ENCODE results near the gene THSD4. TPM values are rescaled to one million over a fixed set of nuclear protein-coding genes. Genes with fewer than 3 reads are reported as not detected.
A peak's percentile ranks its signal among the peaks of the same experiment; 100 is the strongest.

The THSD4 gene
- total and polyA plus RNA-seq, 4 donors, result 6.0 to 42.4 (median 18.5) TPM

DNA sequence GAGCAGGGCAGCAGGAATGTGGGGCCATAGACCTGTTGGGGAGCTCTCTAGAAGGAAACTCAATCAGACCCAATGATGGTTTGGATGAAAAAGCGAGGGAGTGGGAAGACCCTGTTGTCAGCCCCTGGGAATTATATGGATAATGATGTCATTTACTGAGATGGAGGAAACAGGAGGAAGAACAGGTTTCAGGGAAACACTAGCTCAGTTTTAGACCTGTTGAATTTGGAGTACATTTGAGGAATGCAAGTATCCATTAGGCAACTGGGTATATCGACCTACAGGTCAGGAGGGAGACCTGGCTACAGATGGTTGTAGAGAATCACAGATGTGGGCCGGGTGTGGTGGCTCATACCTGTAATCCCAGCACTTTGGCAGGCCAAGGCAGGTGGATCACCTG is 428.1 kb downstream of the THSD4 start:
- TF ChIP-seq, protein P1, sequence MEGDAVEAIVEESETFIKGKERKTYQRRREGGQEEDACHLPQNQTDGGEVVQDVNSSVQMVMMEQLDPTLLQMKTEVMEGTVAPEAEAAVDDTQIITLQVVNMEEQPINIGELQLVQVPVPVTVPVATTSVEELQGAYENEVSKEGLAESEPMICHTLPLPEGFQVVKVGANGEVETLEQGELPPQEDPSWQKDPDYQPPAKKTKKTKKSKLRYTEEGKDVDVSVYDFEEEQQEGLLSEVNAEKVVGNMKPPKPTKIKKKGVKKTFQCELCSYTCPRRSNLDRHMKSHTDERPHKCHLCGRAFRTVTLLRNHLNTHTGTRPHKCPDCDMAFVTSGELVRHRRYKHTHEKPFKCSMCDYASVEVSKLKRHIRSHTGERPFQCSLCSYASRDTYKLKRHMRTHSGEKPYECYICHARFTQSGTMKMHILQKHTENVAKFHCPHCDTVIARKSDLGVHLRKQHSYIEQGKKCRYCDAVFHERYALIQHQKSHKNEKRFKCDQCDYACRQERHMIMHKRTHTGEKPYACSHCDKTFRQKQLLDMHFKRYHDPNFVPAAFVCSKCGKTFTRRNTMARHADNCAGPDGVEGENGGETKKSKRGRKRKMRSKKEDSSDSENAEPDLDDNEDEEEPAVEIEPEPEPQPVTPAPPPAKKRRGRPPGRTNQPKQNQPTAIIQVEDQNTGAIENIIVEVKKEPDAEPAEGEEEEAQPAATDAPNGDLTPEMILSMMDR (IDR thresholded peaks at IDR 0.05; ENCODE audit: control extremely low read depth, extremely low read depth), result no peak
- Histone ChIP-seq H3K4me3 (no peak overlapping the region), H3K4me1 (ENCODE audit: control insufficient read depth in 5 of 5, insufficient read depth in 5 of 5, low read length in 5 of 5) (peaks cover 0 to 30% (median 9%) of the 10 kb centered on the region in 5 donors), H3K36me3 (ENCODE audit: control insufficient read depth in 4 of 4, insufficient read depth in 4 of 4, low read length in 4 of 4) (no peaks in the 10 kb centered on the region), H3K9me3 (ENCODE audit: control insufficient read depth in 4 of 4, insufficient read depth in 3 of 4, low read length in 3 of 4) (no peaks in the 10 kb centered on the region), H3K9ac (ENCODE audit: insufficient read depth in 1 of 2, low read length in 2 of 2) (no peak overlapping the region), H3K27ac (ENCODE audit: low read depth in 1 of 2, low read length in 1 of 2) (no peak overlapping the region), H3K27me3 (ENCODE audit: control insufficient read depth in 3 of 3, insufficient read depth in 3 of 3, low read length in 2 of 3) (no peaks in the 10 kb centered on the region)
- 82 to 87% methylated on average over 3 of the region's 3 CpGs for WGBS, 2 donors
- no peak for DNase-seq
- ATAC-seq (ENCODE audit: insufficient read depth, low FRiP score), result no peak

DNA sequence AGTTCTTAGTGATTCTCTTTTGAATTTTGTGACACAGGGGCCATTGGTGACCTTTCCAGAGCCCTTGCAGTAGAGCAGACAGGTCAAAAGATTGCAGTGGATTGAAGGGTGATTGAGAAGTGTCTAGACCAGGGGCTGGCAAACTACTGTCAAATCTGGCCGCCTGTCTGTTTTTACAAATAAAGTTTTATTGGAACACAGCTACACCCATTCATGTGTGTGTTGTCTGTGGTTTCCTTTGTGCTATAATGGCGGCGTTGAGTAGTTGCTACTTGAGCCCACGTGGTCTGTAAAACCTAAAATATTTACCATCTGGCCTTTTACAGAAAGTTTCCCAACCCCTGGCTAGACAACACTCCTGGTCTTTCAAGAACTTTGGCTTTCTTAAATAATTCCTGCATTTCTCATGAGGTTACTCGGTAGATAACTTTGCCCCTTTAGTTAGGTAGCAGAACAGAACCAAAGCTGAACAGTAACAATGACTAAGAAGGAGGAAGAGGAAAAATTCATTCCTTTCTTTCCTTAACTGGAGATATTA is 430.0 kb downstream of the THSD4 start:
- Histone ChIP-seq H3K9ac (ENCODE audit: insufficient read depth in 1 of 2, low read length in 2 of 2) (no peak overlapping the region), H3K4me1 (ENCODE audit: control insufficient read depth in 5 of 5, insufficient read depth in 5 of 5, low read length in 5 of 5) (peaks cover 2 to 45% (median 14%) of the 10 kb centered on the region in 5 donors), H3K4me3 (no peak overlapping the region), H3K27ac (ENCODE audit: low read depth in 1 of 2, low read length in 1 of 2) (no peak overlapping the region), H3K9me3 (ENCODE audit: control insufficient read depth in 4 of 4, insufficient read depth in 3 of 4, low read length in 3 of 4) (peaks cover 0 to 3% (median 0%) of the 10 kb centered on the region in 4 donors), H3K36me3 (ENCODE audit: control insufficient read depth in 4 of 4, insufficient read depth in 4 of 4, low read length in 4 of 4) (no peaks in the 10 kb centered on the region), H3K27me3 (ENCODE audit: control insufficient read depth in 3 of 3, insufficient read depth in 3 of 3, low read length in 2 of 3) (no peaks in the 10 kb centered on the region)
- ATAC-seq (ENCODE audit: insufficient read depth, low FRiP score) (no peak), DNase-seq (no peak)
- TF ChIP-seq, protein P1 (IDR thresholded peaks at IDR 0.05; ENCODE audit: control extremely low read depth, extremely low read depth), result no peak
- WGBS, 2 donors, result 61 to 63% methylated on average over 5 of the region's 5 CpGs

DNA sequence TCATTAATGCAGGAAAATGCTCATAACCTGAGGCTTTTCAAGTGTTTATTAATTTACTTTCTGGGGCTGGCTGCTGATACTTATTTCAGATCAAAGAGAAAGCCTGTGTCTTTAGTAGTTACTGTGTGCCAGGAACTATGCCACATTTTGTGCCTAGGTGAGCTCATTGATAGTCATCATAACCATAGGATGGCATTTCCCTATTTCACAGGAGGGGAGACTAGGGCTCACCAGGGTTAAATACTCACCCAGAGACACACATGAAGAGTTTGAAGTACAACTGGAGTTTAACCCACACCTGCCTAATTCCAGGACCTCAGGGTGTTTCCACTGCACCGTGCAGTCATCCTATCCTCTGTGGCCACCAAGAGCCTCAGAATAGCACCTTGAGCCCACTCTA is 430.7 kb downstream of the THSD4 start:
- TF ChIP-seq, protein P1 (IDR thresholded peaks at IDR 0.05; ENCODE audit: control extremely low read depth, extremely low read depth), result no peak
- no peak overlapping the region for H3K9ac ChIP-seq (ENCODE audit: insufficient read depth in 1 of 2, low read length in 2 of 2)
- H3K4me3 ChIP-seq, result no peak overlapping the region
- no peak for DNase-seq
- H3K27ac ChIP-seq (ENCODE audit: low read depth in 1 of 2, low read length in 1 of 2), result no peak overlapping the region
- peaks cover 2 to 45% (median 14%) of the 10 kb centered on the region in 5 donors for H3K4me1 ChIP-seq (ENCODE audit: control insufficient read depth in 5 of 5, insufficient read depth in 5 of 5, low read length in 5 of 5)
- no peak for ATAC-seq (ENCODE audit: insufficient read depth, low FRiP score)
- 82 to 95% methylated on average over 1 of the region's 1 CpG for WGBS, 2 donors
- H3K9me3 ChIP-seq (ENCODE audit: control insufficient read depth in 4 of 4, insufficient read depth in 3 of 4, low read length in 3 of 4), result peaks cover 0 to 3% (median 0%) of the 10 kb centered on the region in 4 donors
- H3K36me3 ChIP-seq (ENCODE audit: control insufficient read depth in 4 of 4, insufficient read depth in 4 of 4, low read length in 4 of 4), result no peaks in the 10 kb centered on the region
- no peaks in the 10 kb centered on the region for H3K27me3 ChIP-seq (ENCODE audit: control insufficient read depth in 3 of 3, insufficient read depth in 3 of 3, low read length in 2 of 3)

DNA sequence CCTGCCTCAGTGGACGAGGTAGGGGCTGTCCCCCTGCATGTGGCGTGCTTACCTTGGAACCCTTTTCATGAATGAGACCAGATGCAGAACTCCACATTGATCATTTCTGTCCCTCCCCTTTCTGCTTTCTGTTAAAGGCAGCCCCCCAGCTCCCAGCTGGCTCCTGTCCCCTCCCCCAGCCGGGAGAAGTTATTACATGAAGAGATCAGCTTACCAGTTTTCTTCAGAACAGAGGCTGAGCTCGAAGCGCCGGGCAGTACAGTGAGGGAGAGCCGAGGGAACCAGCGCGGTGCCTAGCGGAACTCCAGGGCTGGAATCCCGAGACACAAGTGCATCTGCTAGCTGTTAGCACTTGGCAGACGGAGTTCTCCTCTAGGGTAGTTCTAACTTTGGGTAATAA is 431.7 kb downstream of the THSD4 start:
- Histone ChIP-seq H3K4me1 (ENCODE audit: control insufficient read depth in 5 of 5, insufficient read depth in 5 of 5, low read length in 5 of 5) (peaks cover 2 to 36% (median 13%) of the 10 kb centered on the region in 5 donors), H3K36me3 (ENCODE audit: control insufficient read depth in 4 of 4, insufficient read depth in 4 of 4, low read length in 4 of 4) (no peaks in the 10 kb centered on the region), H3K4me3 (no peak overlapping the region), H3K27ac (ENCODE audit: low read depth in 1 of 2, low read length in 1 of 2) (no peak overlapping the region), H3K9ac (ENCODE audit: insufficient read depth in 1 of 2, low read length in 2 of 2) (no peak overlapping the region), H3K27me3 (ENCODE audit: control insufficient read depth in 3 of 3, insufficient read depth in 3 of 3, low read length in 2 of 3) (no peaks in the 10 kb centered on the region), H3K9me3 (ENCODE audit: control insufficient read depth in 4 of 4, insufficient read depth in 3 of 4, low read length in 3 of 4) (peaks cover 0 to 3% (median 0%) of the 10 kb centered on the region in 4 donors)
- TF ChIP-seq, protein P1 (IDR thresholded peaks at IDR 0.05; ENCODE audit: control extremely low read depth, extremely low read depth), result no peak
- WGBS, 2 donors, result 72 to 78% methylated on average over 12 of the region's 12 CpGs
- peak; percentile 43 to 58 (median 51) for DNase-seq
- no peak for ATAC-seq (ENCODE audit: insufficient read depth, low FRiP score)

All from lung (tissue), 12 donors.